ENCODE data around the gene SUCO.

Gene SUCO

GRCh38 chr1:172517545-172517944 is 15.4 kb upstream of the SUCO start:
- DNase-seq, result no peak

GRCh38 chr1:172529304-172529703 is 3.6 kb upstream of the SUCO start:
- no peak for DNase-seq

DNA sequence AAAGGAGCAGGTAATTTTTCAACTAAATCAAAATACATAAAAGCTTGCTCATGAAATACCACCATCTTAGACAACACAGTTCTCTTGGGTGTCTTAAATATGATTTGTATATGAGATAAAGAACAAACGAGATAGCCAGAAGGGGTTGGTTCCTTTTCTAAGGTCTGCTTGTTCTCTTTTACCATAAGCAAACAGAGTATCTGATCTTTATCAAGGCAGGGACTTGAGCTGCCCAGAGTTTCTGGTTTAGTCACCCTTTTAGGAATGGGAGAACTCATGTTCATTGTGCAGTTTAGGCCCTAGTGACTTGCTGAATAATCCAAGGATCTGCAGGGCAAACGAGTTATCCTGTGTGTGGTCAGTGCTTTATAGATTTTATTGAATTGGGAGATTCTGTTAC is 3.0 kb upstream of the SUCO start:
- DNase-seq, result no peak

DNA sequence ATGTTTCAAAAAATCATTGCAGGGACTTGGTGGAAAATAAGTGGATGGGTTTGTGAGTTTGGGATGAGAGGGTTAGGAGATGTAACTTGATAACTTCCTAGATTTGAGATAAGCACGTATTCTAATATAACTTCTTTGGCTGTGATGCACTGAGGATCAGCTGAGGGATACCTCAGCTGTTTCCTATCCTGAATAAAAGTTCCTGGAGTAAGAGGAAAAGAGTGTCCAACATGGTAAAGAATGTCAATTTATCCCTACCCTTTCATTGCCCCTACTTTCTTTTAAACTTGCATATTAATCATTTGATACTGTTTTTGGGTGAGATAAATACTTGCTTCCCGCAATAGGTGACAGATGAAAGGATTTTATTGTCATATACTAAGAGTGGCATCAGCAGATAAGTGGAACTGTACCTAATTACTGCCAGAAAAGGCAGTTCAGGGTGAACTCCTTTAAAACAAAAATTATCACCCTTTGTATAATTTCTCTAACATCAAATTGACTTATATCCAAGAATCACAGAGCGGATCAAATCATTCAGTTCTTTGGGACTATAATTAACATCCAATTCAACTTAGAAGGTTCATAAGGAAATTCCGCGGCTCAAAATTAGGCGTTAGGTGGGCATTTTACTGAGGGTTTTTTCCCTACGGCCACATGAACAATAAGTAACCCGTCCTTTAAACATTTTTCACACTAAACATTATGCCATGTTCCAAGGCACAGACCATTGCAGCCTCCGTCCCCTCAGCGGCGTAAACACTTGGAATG is 1.4 kb upstream of the SUCO start:
- no peak for DNase-seq

DNA sequence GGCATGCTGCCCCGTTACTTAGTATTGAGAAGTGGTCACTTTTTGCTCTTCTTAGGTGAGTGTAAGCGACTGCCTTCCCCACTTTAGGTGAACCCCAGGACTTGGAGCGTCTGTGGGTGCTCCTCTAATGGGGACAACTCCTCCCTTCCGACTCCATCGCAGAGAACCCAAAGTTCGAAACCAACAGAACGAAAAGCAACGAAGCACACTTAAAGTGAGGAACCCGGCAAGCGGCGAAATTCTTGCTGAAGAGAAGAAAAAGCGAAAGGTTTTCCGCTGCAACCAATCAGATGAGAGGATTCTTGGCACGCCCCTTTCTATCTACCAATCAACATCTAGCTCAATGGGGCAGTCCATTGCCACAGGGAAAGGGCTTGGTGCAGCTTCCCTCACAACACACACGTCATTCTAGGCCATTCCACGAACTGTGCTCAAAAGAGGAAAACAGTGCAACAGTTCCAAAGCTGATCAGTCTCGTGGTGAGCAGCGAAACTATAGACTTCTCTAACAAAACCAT is 709 bp upstream of the SUCO start:
- DNase-seq, result peak; percentile 97

GRCh38 chr1:172533513-172534151 is 682 bp downstream of the SUCO start:
- DNase-seq, result peak; percentile 73

- DNase-seq, result no peak
These were observed 3.3 kb downstream of the SUCO start for GRCh38 chr1:172536256-172536655.

DNA sequence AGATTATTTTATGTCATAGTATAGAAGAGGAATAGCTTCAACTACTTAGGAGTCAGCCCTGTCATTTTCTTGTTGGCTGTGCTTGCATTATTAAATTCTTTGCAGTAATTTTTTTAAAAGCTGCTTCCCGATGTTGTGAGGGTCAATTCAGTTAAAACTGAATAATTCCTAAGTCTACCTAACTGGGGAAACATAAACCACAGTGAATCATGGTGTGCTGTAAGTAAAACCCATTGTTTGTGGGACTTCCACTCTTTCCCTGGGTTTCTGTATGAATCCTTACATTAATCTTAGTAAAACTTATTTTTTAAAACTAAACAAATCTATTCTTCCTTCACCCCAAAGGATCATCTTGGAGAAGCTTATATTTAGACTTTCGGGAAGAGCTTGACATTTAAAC is 4.4 kb downstream of the SUCO start:
- DNase-seq, result no peak

GRCh38 chr1:172537827-172538391 is 5.0 kb downstream of the SUCO start:
- DNase-seq, result no peak

DNA sequence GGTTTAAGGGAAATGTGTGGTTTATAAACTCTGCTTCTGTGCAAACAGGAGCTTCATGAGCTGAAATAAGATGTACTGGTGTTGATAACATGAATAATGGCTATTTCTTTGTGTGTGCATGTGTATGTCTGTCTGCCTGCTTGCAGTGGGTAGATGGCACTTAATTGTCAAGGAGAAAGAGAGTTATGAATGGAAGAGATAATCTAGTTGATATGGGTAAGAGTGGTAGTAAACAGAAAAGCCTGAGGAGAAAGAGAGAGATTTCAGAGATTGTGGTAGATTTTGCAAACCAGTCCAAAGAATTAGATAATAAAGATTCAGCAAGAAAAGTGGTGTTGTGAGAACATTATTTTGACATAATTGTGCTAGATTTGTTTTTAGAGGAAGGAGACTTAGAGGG is 7.7 kb downstream of the SUCO start:
- DNase-seq, result no peak

DNA sequence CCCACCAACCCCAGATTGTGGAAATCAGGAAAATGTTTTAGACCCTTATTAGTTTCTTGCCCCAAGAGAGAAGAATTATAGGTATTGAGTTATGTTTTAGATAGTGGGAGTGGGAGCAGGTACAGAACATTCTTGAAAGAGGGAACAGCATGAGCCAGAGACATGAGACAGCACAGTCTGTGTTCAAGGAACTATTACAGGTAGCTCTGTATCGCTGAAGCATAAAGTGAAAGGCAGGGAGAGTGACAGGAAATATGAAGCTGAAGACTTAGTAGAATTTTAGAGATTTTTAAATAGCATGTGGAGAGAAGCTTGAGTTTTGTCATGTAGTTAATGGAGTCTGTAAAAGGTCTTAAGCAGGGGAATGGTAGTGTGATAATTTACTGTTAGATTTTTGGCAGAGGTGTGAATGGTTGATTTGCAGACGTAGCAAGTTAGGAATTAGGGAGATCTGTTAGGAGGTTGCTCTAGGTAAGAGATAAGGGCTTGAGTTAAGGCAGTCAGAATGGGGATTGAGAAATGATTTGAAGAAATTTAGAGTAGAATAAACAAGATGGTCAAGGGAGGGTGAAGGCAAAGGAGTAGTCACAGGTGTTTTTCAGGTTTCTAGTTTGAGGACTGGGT is 11.6 kb downstream of the SUCO start:
- DNase-seq, result no peak

DNA sequence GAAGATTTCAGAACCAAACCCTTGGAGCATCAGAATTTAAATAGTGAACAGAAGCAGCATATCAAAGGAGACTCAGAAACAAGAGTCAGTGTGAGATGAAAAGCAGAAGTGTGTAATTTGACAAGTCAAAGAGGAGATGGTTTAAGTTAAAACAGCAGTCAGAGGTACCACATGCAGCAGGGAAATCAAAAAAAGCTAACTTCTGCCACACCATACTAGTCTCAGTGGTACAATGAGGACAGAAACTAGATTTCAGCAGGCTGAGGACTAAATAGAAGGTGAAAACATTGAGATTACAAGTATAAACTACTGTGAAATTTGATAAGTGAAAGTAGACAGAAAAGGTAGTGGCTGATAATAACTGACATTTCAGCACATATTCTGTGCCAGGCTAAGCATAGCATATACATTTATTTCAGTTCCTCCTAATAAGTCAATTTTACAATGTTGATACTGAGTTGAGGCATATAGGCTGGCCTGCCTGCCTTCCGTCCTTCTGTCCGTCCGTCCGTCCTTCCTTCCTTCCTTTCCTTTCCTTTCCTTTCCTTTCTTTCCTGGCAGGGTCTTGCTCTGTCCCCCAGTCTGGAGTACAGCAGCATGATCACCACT is 12.6 kb downstream of the SUCO start:
- DNase-seq, result no peak

DNA sequence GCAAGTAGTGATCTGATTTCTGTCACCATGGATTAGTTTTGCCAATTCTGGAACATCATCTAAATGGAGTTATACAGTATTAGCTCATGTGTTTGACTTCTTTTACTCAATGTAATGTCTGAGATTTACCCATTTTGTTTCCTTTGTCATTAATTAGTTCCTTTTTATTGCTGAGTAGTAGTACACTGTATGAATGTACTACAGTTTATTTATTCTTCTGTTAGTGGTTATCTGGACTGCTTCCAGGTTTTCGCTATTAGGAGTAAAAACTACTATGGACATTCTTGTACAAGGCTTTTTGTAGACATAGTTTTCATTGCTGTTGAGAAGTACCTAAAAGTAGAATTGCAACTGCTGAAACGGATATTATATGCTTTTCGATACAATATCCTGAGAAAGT is 14.1 kb downstream of the SUCO start:
- peak; percentile 18 for DNase-seq

- DNase-seq, result peak; percentile 10
These were observed 16.8 kb downstream of the SUCO start for GRCh38 chr1:172549621-172550280.

DNA sequence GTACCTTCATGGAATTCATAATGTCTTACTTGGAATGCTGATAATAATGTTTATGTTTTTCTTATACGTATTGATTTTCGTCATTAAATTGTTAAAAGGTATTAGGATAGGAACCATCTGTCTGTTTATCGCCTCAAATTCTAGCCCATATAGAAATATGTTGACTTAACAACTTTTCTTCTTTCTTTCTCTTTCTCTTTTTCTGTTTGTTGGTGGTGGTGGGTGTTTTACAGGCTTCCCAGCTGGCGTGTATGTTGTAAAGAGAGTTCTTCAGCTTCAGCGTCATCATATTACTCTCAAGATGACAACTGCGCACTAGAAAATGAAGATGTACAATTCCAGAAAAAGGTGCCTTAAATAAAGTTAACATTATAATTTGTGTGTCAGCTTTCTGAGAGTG is 18.3 kb downstream of the SUCO start:
- no peak for DNase-seq

- DNase-seq, result no peak
These were observed 22.0 kb downstream of the SUCO start for GRCh38 chr1:172554915-172555314.

DNA sequence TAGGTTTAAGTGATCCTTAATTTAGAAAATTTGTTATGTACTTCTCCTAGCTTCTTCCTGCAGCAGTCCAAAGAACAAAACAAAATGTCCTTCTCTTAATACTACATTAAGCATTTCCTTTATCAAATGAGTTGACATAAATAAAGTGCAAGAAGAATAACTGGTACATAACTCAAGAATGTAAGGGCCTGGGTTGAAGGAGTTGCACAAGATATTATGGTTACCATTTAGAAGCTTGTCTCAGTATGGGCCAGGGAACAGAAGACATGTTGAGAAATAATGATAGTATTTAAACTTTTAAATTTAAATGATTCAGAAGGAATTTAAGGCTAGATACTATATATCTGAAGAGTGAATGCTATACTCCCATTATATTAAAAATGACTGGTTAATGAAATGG is 23.5 kb downstream of the SUCO start:
- no peak for DNase-seq

DNA sequence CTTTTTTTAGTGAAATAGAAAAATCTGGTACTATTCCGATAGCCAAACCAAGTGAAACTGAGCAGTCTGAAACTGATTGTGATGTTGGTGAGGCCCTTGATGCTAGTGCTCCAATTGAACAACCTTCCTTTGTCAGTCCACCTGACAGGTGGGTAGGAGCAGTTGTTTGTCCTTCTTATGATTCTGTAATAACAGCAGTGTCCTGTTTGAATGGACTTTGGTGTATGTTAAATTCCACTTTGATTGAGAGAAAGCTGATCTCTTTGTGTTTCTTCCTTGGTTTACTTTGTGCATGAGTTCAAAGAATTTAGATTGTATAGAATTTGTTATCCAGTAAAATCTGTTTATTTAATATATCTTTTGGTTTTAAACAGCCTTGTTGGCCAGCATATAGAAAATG is 24.3 kb downstream of the SUCO start:
- DNase-seq, result no peak

GRCh38 chr1:172559572-172560210 is 26.7 kb downstream of the SUCO start:
- DNase-seq, result no peak

GRCh38 chr1:172561252-172561651 is 28.3 kb downstream of the SUCO start:
- no peak for DNase-seq

DNA sequence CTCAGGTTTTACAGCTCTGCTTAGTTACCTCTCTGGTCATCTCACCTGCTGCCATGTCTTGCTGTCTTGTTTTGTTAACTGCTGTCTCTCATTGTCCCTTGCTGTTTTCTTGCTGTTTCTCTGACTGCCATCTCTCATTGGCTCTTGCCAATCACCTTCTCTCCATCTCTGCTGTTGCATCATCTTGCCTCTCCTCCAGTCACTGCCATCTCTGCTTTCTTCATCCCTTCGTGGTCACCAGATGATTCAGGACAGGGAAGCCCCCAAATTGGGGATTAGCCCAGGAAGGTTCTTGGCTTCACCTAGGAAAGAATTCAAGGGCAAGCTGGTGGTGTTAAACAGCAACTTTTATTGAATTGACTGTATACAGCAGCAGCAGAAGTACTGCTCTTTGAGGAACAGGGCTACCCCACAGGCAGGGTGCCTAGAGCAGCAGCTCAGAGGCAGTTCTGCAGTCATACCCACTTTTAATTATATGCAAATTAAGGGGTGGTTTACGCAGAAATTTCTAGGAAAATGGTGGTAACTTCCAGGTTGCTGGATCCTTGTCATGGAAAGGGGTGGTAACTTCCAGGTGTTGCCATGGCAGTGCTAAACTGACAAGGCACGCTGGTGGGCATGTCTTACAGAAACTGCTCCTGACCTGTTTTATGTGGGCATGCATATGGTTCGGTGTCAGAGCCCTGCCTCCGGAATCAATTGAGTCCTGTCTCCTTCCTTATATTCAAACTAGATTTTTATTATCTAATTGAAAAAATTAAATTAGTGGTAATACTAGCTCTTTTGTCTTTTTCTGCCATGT is 33.4 kb downstream of the SUCO start:
- DNase-seq, result no peak

All from NCI-H69 (cell line).